A673 (cell line): ENCODE data around the gene PDE6D.

ENCODE experiments used
- EZH2 ChIP-seq: fragments of 200-600 bp; sonication (generic); IDR thresholded peaks from 2 replicates; pipeline ENCODE4 v1.6.1; 2017; ENCODE audit warnings: borderline replicate concordance, low read depth, mild to moderate bottlenecking, mixed read lengths, antibody characterized with exemption, low read length; ENCODE audit not compliant: poor library complexity, severe bottlenecking
- TF ChIP-seq, protein P1 (sequence below): fragments of 300-800, 200-600 bp; sonication (generic); conservative IDR thresholded peaks from 2 replicates; pipeline ENCODE4 v1.5.1; 2017; ENCODE audit warnings: low read depth, mild to moderate bottlenecking, antibody characterized with exemption, low read length, moderate library complexity, mixed read lengths

- TF ChIP-seq, protein P1, sequence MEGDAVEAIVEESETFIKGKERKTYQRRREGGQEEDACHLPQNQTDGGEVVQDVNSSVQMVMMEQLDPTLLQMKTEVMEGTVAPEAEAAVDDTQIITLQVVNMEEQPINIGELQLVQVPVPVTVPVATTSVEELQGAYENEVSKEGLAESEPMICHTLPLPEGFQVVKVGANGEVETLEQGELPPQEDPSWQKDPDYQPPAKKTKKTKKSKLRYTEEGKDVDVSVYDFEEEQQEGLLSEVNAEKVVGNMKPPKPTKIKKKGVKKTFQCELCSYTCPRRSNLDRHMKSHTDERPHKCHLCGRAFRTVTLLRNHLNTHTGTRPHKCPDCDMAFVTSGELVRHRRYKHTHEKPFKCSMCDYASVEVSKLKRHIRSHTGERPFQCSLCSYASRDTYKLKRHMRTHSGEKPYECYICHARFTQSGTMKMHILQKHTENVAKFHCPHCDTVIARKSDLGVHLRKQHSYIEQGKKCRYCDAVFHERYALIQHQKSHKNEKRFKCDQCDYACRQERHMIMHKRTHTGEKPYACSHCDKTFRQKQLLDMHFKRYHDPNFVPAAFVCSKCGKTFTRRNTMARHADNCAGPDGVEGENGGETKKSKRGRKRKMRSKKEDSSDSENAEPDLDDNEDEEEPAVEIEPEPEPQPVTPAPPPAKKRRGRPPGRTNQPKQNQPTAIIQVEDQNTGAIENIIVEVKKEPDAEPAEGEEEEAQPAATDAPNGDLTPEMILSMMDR: no peak
- TF ChIP-seq EZH2: no peak
These were observed 92.4 kb downstream of the PDE6D start for GRCh38 chr2:231688719-231689118.
